ENCODE data around the gene HDAC9. TPM values are rescaled to one million over a fixed set of nuclear protein-coding genes. Genes with fewer than 3 reads are reported as not detected.

The HDAC9 gene
- total RNA-seq, 4 donors from 2014 or later, result 51.2 to 194 (median 106) TPM

DNA sequence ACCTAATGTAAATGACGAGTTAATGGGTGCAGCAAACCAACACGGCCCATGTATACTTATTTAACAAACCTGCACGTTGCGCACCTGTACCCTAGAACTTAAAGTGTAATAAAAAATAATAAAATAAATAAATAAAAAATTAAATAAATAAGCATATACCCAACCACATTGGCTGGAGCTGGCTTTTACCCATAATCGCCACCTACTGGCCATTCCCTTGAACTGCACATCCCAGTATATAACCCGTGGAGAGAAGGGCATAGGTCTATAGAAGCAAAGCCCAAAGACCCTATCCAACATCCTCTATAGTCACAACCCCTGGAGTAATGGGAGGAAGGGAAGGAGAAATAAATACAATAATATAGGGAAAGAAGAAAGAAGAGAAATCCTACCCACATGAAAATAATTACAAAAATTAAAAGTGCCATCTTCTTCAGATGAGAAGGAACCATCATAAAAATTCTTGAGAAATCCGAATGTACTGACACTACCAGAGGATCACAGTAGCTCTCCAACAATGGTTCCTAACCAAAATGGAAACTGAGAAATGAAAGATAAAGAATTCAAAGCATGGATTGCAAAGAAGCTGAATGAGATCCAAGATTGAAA, 556.3 kb downstream of the HDAC9 start:
- Histone ChIP-seq H3K27ac (no peak overlapping the region), H3K9me3 (peaks cover 0 to 17% (median 0%) of the 10 kb centered on the region in 3 donors), H3K4me3 (no peak overlapping the region), H3K4me1 (no peaks in the 10 kb centered on the region), H3K36me3 (no peaks in the 10 kb centered on the region), H3K27me3 (no peaks in the 10 kb centered on the region)
- WGBS, 2 donors (ENCODE audit: low coverage in 1 of 2), result 60 to 72% methylated on average over 4 to 7 of the region's 7 CpGs
- TF ChIP-seq EP300 (IDR thresholded peaks at IDR 0.05), result no peak
- TF ChIP-seq, protein P1, sequence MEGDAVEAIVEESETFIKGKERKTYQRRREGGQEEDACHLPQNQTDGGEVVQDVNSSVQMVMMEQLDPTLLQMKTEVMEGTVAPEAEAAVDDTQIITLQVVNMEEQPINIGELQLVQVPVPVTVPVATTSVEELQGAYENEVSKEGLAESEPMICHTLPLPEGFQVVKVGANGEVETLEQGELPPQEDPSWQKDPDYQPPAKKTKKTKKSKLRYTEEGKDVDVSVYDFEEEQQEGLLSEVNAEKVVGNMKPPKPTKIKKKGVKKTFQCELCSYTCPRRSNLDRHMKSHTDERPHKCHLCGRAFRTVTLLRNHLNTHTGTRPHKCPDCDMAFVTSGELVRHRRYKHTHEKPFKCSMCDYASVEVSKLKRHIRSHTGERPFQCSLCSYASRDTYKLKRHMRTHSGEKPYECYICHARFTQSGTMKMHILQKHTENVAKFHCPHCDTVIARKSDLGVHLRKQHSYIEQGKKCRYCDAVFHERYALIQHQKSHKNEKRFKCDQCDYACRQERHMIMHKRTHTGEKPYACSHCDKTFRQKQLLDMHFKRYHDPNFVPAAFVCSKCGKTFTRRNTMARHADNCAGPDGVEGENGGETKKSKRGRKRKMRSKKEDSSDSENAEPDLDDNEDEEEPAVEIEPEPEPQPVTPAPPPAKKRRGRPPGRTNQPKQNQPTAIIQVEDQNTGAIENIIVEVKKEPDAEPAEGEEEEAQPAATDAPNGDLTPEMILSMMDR (IDR thresholded peaks at IDR 0.05), result peak; percentile 34 to 64 (median 43)
- no peak for ATAC-seq

Small RNAs within 50 kb of the gene (small RNA-seq; reads per million reads assigned to genes)
- gene RN7SKP266, result 0 reads per million in 4 donors

Measured in gastroesophageal sphincter (tissue), 4 donors.